ENCODE results near the gene IFIT1. TPM values are rescaled to one million over a fixed set of nuclear protein-coding genes. Genes with fewer than 3 reads are reported as not detected.

IFIT1 gene
- total RNA-seq, 4 donors from 2014 or later, result 3.3 to 9.3 (median 6.8) TPM

DNA sequence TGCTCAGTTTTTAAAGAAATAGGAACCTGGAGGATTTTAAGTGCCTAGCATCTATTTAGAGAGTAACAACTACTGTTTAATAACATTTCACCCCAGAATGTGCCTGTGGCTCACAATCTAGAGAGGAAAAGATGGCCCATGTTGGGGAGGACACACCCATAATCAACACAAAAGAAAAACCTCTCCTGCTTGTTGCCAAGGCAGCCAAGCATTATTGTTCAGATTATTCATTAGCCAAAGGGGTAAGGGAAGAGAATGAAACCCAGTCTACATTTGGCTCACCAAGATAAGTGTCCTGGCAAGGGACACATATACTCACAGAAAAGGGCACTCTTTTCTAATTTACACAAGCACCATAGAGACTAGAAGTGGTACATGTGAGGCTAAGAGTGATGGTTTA lies 32.3 kb upstream of the IFIT1 start:
- no peak overlapping the region for H3K4me3 ChIP-seq
- no peak for DNase-seq
- no peaks in the 10 kb centered on the region for H3K36me3 ChIP-seq
- H3K27ac ChIP-seq, result no peak overlapping the region
- no peaks in the 10 kb centered on the region for H3K27me3 ChIP-seq
- H3K9me3 ChIP-seq, result no peaks in the 10 kb centered on the region
- no peaks in the 10 kb centered on the region for H3K4me1 ChIP-seq
- TF ChIP-seq POLR2A (IDR thresholded peaks at IDR 0.05) (no peak), CTCF (IDR thresholded peaks at IDR 0.05) (no peak)

DNA sequence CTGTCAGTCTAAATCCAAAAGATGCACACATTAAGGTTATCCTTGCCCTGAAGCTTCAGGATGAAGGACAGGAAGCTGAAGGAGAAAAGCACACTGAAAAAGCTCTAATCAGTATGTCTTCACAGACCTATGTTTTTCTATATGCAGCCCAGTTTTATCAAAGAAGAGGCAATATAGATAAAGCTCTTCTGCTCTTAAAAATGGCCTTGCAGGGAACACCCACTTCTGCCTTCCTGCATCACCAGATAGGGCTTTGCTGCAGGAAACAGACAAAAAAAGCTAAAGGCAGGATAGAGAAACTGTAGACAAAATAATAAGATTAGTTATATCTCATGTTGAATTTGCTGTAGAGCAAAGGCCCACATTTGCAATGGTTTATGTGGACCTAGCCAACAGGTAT lies 29.5 kb upstream of the IFIT1 start:
- no peaks in the 10 kb centered on the region for H3K36me3 ChIP-seq
- TF ChIP-seq CTCF (IDR thresholded peaks at IDR 0.05) (no peak), POLR2A (IDR thresholded peaks at IDR 0.05) (no peak)
- H3K4me3 ChIP-seq, result no peak overlapping the region

DNA sequence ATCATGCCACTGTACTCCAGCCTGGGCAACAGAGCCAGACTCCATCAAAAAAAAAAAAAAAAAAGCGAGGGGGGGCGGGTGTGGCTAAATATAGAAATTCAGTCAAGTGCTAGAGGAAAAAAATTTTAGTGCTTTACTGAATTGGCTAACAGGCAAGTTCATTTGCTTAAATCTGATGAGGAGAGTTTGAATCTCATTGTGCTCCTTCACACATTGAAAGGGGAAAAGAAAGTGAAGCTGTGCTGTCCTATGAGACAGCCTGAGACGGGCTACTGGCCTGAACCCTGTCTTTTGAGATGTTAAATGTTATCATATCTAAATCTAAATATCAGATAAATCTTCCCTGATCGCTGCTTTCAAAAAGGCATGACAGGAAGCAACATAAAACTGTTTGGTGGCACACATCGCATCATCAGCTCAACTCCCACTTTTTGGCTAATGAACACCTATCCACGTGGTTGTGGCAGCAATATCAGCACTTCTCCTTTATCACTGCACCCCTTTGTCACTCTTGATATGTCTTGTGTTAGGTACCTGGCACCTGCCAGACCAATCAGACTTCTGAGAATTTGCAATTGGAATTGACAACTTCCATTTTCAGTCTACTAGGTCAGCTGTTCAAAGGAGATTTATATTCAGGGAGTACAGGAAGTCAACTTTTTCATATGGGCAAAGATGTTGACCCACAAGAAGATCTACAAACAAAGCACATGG lies 28.5 kb upstream of the IFIT1 start:
- Histone ChIP-seq H3K9me3 (no peaks in the 10 kb centered on the region), H3K27me3 (no peaks in the 10 kb centered on the region), H3K4me3 (no peak overlapping the region), H3K27ac (no peak overlapping the region), H3K36me3 (no peaks in the 10 kb centered on the region), H3K4me1 (peaks cover 0 to 12% (median 0%) of the 10 kb centered on the region in 4 donors)
- no peak for TF ChIP-seq POLR2A (IDR thresholded peaks at IDR 0.05)
- no peak for TF ChIP-seq CTCF (IDR thresholded peaks at IDR 0.05)
- DNase-seq, result no peak

More for the DNA sequence above, 29.5 kb upstream of the IFIT1 start:
- no peak overlapping the region for H3K27ac ChIP-seq
- DNase-seq, result no peak
- H3K4me1 ChIP-seq, result peaks cover 0 to 8% (median 0%) of the 10 kb centered on the region in 4 donors
- no peaks in the 10 kb centered on the region for H3K9me3 ChIP-seq
- H3K27me3 ChIP-seq, result no peaks in the 10 kb centered on the region

DNA sequence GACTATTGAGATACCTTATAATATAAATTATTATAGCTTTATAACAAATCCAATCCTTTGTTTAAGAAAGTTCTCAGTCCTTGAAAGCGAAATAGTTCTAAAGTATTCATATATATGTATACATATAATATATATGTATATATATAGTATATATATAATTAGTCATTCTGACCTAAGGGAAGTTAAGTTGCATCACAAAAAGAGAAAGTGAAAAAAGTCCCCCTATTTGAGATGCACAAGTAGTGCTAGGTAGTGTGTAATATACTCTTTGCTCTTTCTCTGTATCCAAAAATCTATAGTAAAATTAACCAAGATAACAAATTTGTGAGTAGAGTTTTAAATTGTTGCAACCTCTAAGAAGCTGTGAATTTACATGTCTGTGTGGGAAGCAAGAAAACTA lies 27.9 kb upstream of the IFIT1 start:
- Histone ChIP-seq H3K27me3 (no peaks in the 10 kb centered on the region), H3K4me3 (no peak overlapping the region), H3K27ac (no peak overlapping the region), H3K4me1 (peaks cover 0 to 16% (median 0%) of the 10 kb centered on the region in 4 donors), H3K9me3 (no peaks in the 10 kb centered on the region), H3K36me3 (no peaks in the 10 kb centered on the region)
- DNase-seq, result no peak
- no peak for TF ChIP-seq CTCF (IDR thresholded peaks at IDR 0.05)
- no peak for TF ChIP-seq POLR2A (IDR thresholded peaks at IDR 0.05)

DNA sequence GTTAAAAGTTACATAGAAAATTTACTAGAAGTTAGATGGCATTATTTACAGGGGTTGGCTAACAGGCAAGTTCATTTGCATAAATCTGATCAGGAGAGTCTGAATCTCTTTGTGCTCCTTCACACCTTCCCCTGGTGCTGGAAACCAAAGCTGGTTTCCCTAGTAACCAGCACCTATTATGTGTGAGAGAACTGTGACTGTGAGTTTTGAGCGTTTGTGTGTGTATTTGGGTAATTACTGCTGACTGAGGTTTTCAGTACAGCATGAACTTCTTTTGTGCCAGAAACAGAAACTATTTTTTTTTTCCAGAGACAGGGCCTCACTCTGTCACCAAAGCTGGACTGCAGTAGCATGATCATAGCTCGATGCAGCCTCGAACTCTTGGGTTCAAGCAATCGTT lies 24.9 kb upstream of the IFIT1 start:
- Histone ChIP-seq H3K9me3 (no peaks in the 10 kb centered on the region), H3K27ac (peak overlapping the region in 2 of 4 donors; percentile 21 to 41), H3K4me3 (no peak overlapping the region), H3K4me1 (peaks cover 0 to 16% (median 0%) of the 10 kb centered on the region in 4 donors), H3K36me3 (no peaks in the 10 kb centered on the region), H3K27me3 (no peaks in the 10 kb centered on the region)
- DNase-seq, result no peak
- no peak for TF ChIP-seq CTCF (IDR thresholded peaks at IDR 0.05)
- TF ChIP-seq POLR2A (IDR thresholded peaks at IDR 0.05), result no peak

All from Peyer's patch (tissue), 4 donors.